Ovary (tissue), 3 donors: Measurements from ENCODE around the gene FEM1C.

Source experiments
- CTCF ChIP-seq, 3 donors: fragments of 450-650 bp in 2 of 3; fragments of 200-600 bp in 1 of 3; IDR thresholded peaks; one replicate each; pipeline versions ENCODE4 v1.5.1 to v1.8.0; 2016 to 2022; ENCODE audit warnings: antibody characterized with exemption in 3 of 3, mild to moderate bottlenecking in 1 of 3
- EP300 ChIP-seq: sonication (generic); formaldehyde crosslinking; IDR thresholded peaks from one replicate; pipeline ENCODE4 v1.6.1; 2017; ENCODE audit warnings: antibody characterized with exemption
- donor health status: DM: no; HTN: no; CAD: no.

GRCh38 chr5:115480271-115480670 lies 64.3 kb downstream of the FEM1C start:
- TF ChIP-seq CTCF (IDR thresholded peaks at IDR 0.05) (no peak), EP300 (no peak)
